ENCODE results near the gene CENPE.

DNA sequence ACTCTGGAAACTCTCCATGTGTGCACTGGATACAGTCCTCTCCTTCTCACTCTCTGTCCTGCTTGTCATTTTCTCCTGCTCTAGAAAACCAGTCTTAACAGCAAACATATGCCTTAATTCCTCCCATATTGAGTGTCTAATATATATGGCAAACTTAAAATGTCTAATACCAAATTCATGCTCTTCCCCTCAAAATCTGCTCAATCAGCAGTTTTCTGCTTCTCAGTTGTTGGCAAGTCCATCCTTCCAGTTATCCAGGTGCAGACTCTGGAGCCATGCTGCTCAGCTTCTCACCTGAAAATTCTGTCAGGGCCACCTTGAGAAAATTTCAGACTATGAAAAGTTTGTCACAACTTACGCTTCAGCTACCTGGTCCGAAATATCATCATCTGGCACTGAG lies 3.1 kb upstream of the CENPE start:
- TF ChIP-seq, protein P1, sequence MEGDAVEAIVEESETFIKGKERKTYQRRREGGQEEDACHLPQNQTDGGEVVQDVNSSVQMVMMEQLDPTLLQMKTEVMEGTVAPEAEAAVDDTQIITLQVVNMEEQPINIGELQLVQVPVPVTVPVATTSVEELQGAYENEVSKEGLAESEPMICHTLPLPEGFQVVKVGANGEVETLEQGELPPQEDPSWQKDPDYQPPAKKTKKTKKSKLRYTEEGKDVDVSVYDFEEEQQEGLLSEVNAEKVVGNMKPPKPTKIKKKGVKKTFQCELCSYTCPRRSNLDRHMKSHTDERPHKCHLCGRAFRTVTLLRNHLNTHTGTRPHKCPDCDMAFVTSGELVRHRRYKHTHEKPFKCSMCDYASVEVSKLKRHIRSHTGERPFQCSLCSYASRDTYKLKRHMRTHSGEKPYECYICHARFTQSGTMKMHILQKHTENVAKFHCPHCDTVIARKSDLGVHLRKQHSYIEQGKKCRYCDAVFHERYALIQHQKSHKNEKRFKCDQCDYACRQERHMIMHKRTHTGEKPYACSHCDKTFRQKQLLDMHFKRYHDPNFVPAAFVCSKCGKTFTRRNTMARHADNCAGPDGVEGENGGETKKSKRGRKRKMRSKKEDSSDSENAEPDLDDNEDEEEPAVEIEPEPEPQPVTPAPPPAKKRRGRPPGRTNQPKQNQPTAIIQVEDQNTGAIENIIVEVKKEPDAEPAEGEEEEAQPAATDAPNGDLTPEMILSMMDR (IDR thresholded peaks at IDR 0.05) = no peak
- no peak for TF ChIP-seq EZH2 (IDR thresholded peaks at IDR 0.05; ENCODE audit: borderline replicate concordance, insufficient read depth, low read depth, low read length, poor library complexity, severe bottlenecking)

All from B cell (primary cell).